Measurements from ENCODE around the gene OR51V1. TPM values are rescaled to one million over a fixed set of nuclear protein-coding genes. Genes with fewer than 3 reads are reported as not detected.

Gene OR51V1
- polyA plus RNA-seq, 3 donors, result not detected

- no peak overlapping the region for H3K27ac ChIP-seq (ENCODE audit: low read depth, low read length)
- WGBS, 3 donors, result 96 to 100% (median 97%) methylated on average over 2 of the region's 2 CpGs
Observed at GRCh38 chr11:5232821-5233220, 32.3 kb upstream of the OR51V1 start.

GRCh38 chr11:5232176-5232575, 31.7 kb upstream of the OR51V1 start:
- 59 to 63% (median 61%) methylated on average over 3 of the region's 3 CpGs for WGBS, 3 donors

GRCh38 chr11:5231111-5231510, 30.6 kb upstream of the OR51V1 start:
- H3K27ac ChIP-seq (ENCODE audit: low read depth, low read length), result no peak overlapping the region
- 82 to 87% (median 85%) methylated on average over 2 of the region's 2 CpGs for WGBS, 3 donors

More at GRCh38 chr11:5232176-5232575, 31.7 kb upstream of the OR51V1 start:
- no peak overlapping the region for H3K27ac ChIP-seq (ENCODE audit: low read depth, low read length)

- 88 to 89% (median 89%) methylated on average over 1 of the region's 1 CpG for WGBS, 3 donors
Observed at GRCh38 chr11:5230266-5230665, 29.8 kb upstream of the OR51V1 start.

GRCh38 chr11:5229796-5230195, 29.3 kb upstream of the OR51V1 start:
- 80 to 90% (median 81%) methylated on average over 2 of the region's 2 CpGs for WGBS, 3 donors
- no peak overlapping the region for H3K27ac ChIP-seq (ENCODE audit: low read depth, low read length)

More at GRCh38 chr11:5230266-5230665, 29.8 kb upstream of the OR51V1 start:
- H3K27ac ChIP-seq (ENCODE audit: low read depth, low read length), result no peak overlapping the region

GRCh38 chr11:5229356-5229755, 28.9 kb upstream of the OR51V1 start:
- H3K27ac ChIP-seq (ENCODE audit: low read depth, low read length), result no peak overlapping the region
- WGBS, 3 donors, result 89 to 100% (median 94%) methylated on average over 1 of the region's 1 CpG

- WGBS, 3 donors, result 57 to 75% (median 58%) methylated on average over 5 of the region's 5 CpGs
- no peak overlapping the region for H3K27ac ChIP-seq (ENCODE audit: low read depth, low read length)
Observed at GRCh38 chr11:5228124-5228523, 27.6 kb upstream of the OR51V1 start.

- no peak overlapping the region for H3K27ac ChIP-seq (ENCODE audit: low read depth, low read length)
- WGBS, 3 donors, result 28 to 49% (median 37%) methylated on average over 1 of the region's 1 CpG
Observed at GRCh38 chr11:5227681-5228080, 27.2 kb upstream of the OR51V1 start.

- no peak within 1 kb of the TSS for H3K27ac ChIP-seq (ENCODE audit: low read depth, low read length)
- 80 to 88% (median 83%) methylated on average over 3 of the region's 3 CpGs for WGBS, 3 donors
Observed at GRCh38 chr11:5226732-5227310, 26.3 kb upstream of the OR51V1 start, which contains the start of gene HBB. Gene HBB, minus strand, starts transcription at chr11:5227071. Its CDS starts 50 bp downstream, at chr11:5227021.

GRCh38 chr11:5225480-5225871, 25.0 kb upstream of the OR51V1 start:
- H3K27ac ChIP-seq (ENCODE audit: low read depth, low read length), result no peak overlapping the region
- 58 to 67% (median 65%) methylated on average over 2 of the region's 2 CpGs for WGBS, 3 donors

GRCh38 chr11:5224538-5225479, 24.3 kb upstream of the OR51V1 start:
- 74 to 78% (median 75%) methylated on average over 6 of the region's 6 CpGs for WGBS, 3 donors
- H3K27ac ChIP-seq (ENCODE audit: low read depth, low read length), result no peak overlapping the region

GRCh38 chr11:5223686-5224085, 23.2 kb upstream of the OR51V1 start:
- H3K27ac ChIP-seq (ENCODE audit: low read depth, low read length), result no peak overlapping the region
- 55 to 73% (median 70%) methylated on average over 1 of the region's 1 CpG for WGBS, 3 donors

- 88 to 91% (median 90%) methylated on average over 6 of the region's 6 CpGs for WGBS, 3 donors
- H3K27ac ChIP-seq (ENCODE audit: low read depth, low read length), result no peak overlapping the region
Observed at GRCh38 chr11:5223146-5223545, 22.7 kb upstream of the OR51V1 start.

- H3K27ac ChIP-seq (ENCODE audit: low read depth, low read length), result no peak overlapping the region
- 45 to 67% (median 62%) methylated on average over 7 of the region's 7 CpGs for WGBS, 3 donors
Observed at GRCh38 chr11:5210376-5210885, 9.9 kb upstream of the OR51V1 start.

GRCh38 chr11:5204787-5205186, 4.3 kb upstream of the OR51V1 start:
- no peak overlapping the region for H3K27ac ChIP-seq (ENCODE audit: low read depth, low read length)
- WGBS, 3 donors, result 13 to 31% (median 29%) methylated on average over 1 of the region's 1 CpG

- WGBS, 3 donors, result 49 to 81% (median 76%) methylated on average over 2 of the region's 2 CpGs
Observed at GRCh38 chr11:5203366-5203765, 2.9 kb upstream of the OR51V1 start.

GRCh38 chr11:5198285-5198684, 2.2 kb downstream of the OR51V1 start:
- H3K27ac ChIP-seq (ENCODE audit: low read depth, low read length), result no peak overlapping the region

More at GRCh38 chr11:5203366-5203765, 2.9 kb upstream of the OR51V1 start:
- no peak overlapping the region for H3K27ac ChIP-seq (ENCODE audit: low read depth, low read length)

- no peak overlapping the region for H3K27ac ChIP-seq (ENCODE audit: low read depth, low read length)
- 50 to 71% (median 59%) methylated on average over 3 of the region's 3 CpGs for WGBS, 3 donors
Observed at GRCh38 chr11:5197536-5197935, 2.9 kb downstream of the OR51V1 start.

GRCh38 chr11:5196731-5197130, 3.8 kb downstream of the OR51V1 start:
- no peak overlapping the region for H3K27ac ChIP-seq (ENCODE audit: low read depth, low read length)
- 58 to 69% (median 61%) methylated on average over 3 of the region's 3 CpGs for WGBS, 3 donors
